Measurements from ENCODE around the gene PDP2.

Gene PDP2

DNA sequence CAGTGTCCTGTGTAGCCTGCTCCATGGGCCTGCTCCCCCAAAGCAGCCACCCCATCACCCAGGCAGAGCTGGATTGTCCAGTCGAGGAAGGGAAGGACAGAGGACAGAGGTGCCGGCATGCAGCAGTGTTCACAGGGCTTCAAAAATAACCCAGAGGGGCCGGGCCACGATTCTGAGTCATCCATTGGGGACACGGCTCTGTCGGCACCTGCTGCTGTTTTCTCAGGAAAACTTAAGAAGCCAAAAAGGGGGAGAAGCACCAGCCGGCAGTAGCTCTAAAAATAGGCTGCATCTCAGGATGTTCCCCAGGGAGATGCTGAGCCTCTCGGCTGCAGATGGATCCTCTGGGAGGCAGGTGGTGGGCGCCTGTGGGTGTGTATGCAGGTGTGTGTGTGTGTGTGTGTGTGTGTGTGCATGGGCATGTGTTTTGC is 34.5 kb upstream of the PDP2 start:
- no peak for DNase-seq (ENCODE audit: extremely low spot score)
- CTCF ChIA-PET = interaction anchor here (1.9 kb wide), 1 partner anchor 15 kb away, joined by 7 read pairs; the partner anchor contains the start of gene NAE1
- TF ChIP-seq ZNF384 (IDR thresholded peaks at IDR 0.05) = no peak
- no peak for TF ChIP-seq ELF4 (IDR thresholded peaks at IDR 0.05)
- TF ChIP-seq CTBP1 (IDR thresholded peaks at IDR 0.05; ENCODE audit: borderline replicate concordance) = no peak
- no peak for TF ChIP-seq BHLHE40 (IDR thresholded peaks at IDR 0.05; ENCODE audit: borderline replicate concordance)
- no peak for TF ChIP-seq TARDBP (IDR thresholded peaks at IDR 0.05)
- TF ChIP-seq SP1 (IDR thresholded peaks at IDR 0.05) = no peak
- POLR2A ChIA-PET = no interaction called here

DNA sequence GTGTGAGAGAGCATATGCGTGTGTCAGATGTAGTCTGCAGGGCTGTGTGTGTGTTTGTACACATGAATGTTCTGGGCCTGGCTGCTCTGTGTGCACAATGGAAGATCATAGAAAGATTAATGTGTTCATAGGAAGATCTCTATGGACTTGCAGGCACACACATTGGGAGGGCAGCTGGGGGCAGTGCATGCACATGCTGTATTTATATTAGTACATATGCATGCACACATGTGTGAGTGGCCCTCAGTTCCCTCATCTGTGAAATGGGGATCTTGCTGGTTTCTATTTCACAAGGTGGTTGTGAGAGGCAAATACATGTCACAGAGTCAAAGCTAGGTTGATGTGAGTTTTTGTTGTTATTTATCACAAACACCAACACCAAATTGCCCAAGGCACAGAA is 34.0 kb upstream of the PDP2 start:
- no peak for TF ChIP-seq LEF1 (IDR thresholded peaks at IDR 0.05; ENCODE audit: borderline replicate concordance)
- no peak for TF ChIP-seq CTBP1 (IDR thresholded peaks at IDR 0.05; ENCODE audit: borderline replicate concordance)
- TF ChIP-seq, protein P1, sequence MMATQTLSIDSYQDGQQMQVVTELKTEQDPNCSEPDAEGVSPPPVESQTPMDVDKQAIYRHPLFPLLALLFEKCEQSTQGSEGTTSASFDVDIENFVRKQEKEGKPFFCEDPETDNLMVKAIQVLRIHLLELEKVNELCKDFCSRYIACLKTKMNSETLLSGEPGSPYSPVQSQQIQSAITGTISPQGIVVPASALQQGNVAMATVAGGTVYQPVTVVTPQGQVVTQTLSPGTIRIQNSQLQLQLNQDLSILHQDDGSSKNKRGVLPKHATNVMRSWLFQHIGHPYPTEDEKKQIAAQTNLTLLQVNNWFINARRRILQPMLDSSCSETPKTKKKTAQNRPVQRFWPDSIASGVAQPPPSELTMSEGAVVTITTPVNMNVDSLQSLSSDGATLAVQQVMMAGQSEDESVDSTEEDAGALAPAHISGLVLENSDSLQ (IDR thresholded peaks at IDR 0.05) = no peak
- TF ChIP-seq BHLHE40 (IDR thresholded peaks at IDR 0.05; ENCODE audit: borderline replicate concordance) = no peak
- no peak for TF ChIP-seq TARDBP (IDR thresholded peaks at IDR 0.05)
- no peak for TF ChIP-seq L3MBTL2 (conservative IDR thresholded peaks at IDR 0.05)
- no peak for TF ChIP-seq FOXA1 (IDR thresholded peaks at IDR 0.05)
- TF ChIP-seq FOXM1 (IDR thresholded peaks at IDR 0.05; ENCODE audit: borderline replicate concordance) = no peak
- no peak for TF ChIP-seq NFRKB (IDR thresholded peaks at IDR 0.05)
- no peak for TF ChIP-seq FOXK2 (IDR thresholded peaks at IDR 0.05)
- TF ChIP-seq HDGF (IDR thresholded peaks at IDR 0.05; ENCODE audit: borderline replicate concordance) = no peak
- no peak for TF ChIP-seq SUZ12 (IDR thresholded peaks at IDR 0.05)
- no peak for TF ChIP-seq ELF4 (IDR thresholded peaks at IDR 0.05)
- TF ChIP-seq ARNT (IDR thresholded peaks at IDR 0.05) = no peak
- TF ChIP-seq SP1 (IDR thresholded peaks at IDR 0.05) = no peak
- ChIA-PET POLR2A (no interaction called here), CTCF (interaction anchor here (1.9 kb wide), 1 partner anchor 15 kb away, joined by 7 read pairs; the partner anchor contains the start of gene NAE1)
- DNase-seq (ENCODE audit: extremely low spot score) = no peak

DNA sequence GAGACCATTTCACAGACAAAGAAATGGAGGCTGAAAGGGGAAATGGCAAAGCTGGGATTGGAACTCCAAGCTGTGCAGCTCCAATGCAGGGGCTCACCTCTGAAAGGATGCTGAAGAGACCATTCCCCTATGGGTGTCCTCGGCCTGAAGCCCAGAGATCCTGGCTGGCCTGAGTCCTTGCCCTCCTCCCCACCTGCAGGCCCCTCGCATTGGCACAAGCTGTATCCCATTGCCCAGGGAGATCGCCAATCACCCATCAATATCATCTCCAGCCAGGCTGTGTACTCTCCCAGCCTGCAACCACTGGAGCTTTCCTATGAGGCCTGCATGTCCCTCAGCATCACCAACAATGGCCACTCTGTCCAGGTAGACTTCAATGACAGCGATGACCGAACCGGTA is 33.5 kb upstream of the PDP2 start:
- DNase-seq (ENCODE audit: extremely low spot score) = no peak
- ChIA-PET POLR2A (no interaction called here), CTCF (no interaction called here)
- TF ChIP-seq HDGF (IDR thresholded peaks at IDR 0.05; ENCODE audit: borderline replicate concordance) (no peak), SUZ12 (IDR thresholded peaks at IDR 0.05) (no peak), CTBP1 (IDR thresholded peaks at IDR 0.05; ENCODE audit: borderline replicate concordance) (no peak), BHLHE40 (IDR thresholded peaks at IDR 0.05; ENCODE audit: borderline replicate concordance) (no peak), FOXM1 (IDR thresholded peaks at IDR 0.05; ENCODE audit: borderline replicate concordance) (no peak), ARNT (IDR thresholded peaks at IDR 0.05) (no peak), LEF1 (IDR thresholded peaks at IDR 0.05; ENCODE audit: borderline replicate concordance) (no peak), NFRKB (IDR thresholded peaks at IDR 0.05) (no peak), TARDBP (IDR thresholded peaks at IDR 0.05) (no peak), SP1 (IDR thresholded peaks at IDR 0.05) (no peak), ZNF384 (IDR thresholded peaks at IDR 0.05) (no peak), ELF4 (IDR thresholded peaks at IDR 0.05) (no peak), FOXK2 (IDR thresholded peaks at IDR 0.05) (no peak), L3MBTL2 (conservative IDR thresholded peaks at IDR 0.05) (no peak), FOXA1 (IDR thresholded peaks at IDR 0.05) (no peak)
- TF ChIP-seq, protein P1 (IDR thresholded peaks at IDR 0.05) = no peak

DNA sequence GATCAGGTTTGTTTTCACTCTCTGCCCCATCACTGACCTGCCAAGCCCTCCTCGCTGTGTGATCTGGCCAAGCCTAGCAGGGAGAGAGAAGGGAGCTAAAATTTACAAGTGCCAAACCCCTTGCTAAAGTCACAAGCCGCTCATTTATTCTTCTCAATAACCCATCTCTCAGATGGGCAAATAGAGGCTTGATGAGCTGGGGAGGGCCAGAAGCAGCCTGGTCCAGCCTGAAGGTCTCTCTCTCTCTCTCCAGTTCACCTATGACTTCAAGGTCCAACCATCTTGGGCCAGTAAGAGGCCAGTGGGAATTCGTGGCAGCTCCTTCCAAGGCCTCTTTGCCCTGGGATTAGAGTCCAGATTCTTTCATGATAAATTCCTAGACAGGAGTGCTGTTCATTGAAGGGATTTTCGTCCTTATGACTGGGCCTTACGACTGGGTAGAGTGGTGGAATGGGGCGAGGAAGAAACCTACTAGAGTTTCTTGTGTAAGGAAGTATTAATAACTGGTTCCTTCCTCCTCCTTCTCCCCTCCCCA is 32.7 kb upstream of the PDP2 start:
- TF ChIP-seq ZNF384 (IDR thresholded peaks at IDR 0.05) = no peak
- no peak for TF ChIP-seq SUZ12 (IDR thresholded peaks at IDR 0.05)
- TF ChIP-seq FOXK2 (IDR thresholded peaks at IDR 0.05) = no peak
- TF ChIP-seq LEF1 (IDR thresholded peaks at IDR 0.05; ENCODE audit: borderline replicate concordance) = no peak
- TF ChIP-seq ELF4 (IDR thresholded peaks at IDR 0.05) = no peak
- TF ChIP-seq, protein P1 (IDR thresholded peaks at IDR 0.05) = no peak
- TF ChIP-seq NFRKB (IDR thresholded peaks at IDR 0.05) = no peak
- no peak for DNase-seq (ENCODE audit: extremely low spot score)
- ChIA-PET POLR2A (interaction anchor here (0.9 kb wide), 1 partner anchor 25 kb away, joined by 3 read pairs; no protein-coding TSS in a partner anchor), CTCF (no interaction called here)

DNA sequence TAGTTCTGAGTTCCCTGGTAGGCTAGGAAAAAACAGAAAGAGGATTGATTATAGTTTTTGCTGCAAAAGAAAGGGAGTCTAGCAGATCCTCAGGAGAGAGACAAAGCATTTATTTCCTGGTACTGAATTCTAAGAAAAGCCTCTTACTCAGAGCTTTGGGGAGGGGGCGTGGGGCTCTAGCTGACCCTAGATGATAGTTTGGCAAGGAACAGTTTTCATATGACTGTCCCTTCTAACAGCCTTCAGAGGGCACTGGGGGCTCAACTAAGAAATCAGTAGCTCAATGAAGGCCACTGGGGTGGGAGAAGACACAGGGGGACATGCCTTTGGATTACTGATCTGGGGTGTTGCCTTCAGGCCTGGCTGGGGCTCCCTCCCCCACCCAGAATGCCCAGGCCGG is 32.1 kb upstream of the PDP2 start:
- CTCF ChIA-PET = no interaction called here
- no peak for DNase-seq (ENCODE audit: extremely low spot score)
- POLR2A ChIA-PET = interaction anchor here (0.9 to 1.2 kb wide), 2 partner anchors 18 to 24 kb away, joined by 3 read pairs; partner anchors contain the start of gene NAE1
- TF ChIP-seq CTBP1 (IDR thresholded peaks at IDR 0.05; ENCODE audit: borderline replicate concordance) (no peak), FOXK2 (IDR thresholded peaks at IDR 0.05) (no peak), SUZ12 (IDR thresholded peaks at IDR 0.05) (no peak), FOXA1 (IDR thresholded peaks at IDR 0.05) (no peak), BHLHE40 (IDR thresholded peaks at IDR 0.05; ENCODE audit: borderline replicate concordance) (no peak), L3MBTL2 (conservative IDR thresholded peaks at IDR 0.05) (no peak), TARDBP (IDR thresholded peaks at IDR 0.05) (no peak), ZNF384 (IDR thresholded peaks at IDR 0.05) (no peak), SP1 (IDR thresholded peaks at IDR 0.05) (no peak), ARNT (IDR thresholded peaks at IDR 0.05) (no peak), HDGF (IDR thresholded peaks at IDR 0.05; ENCODE audit: borderline replicate concordance) (no peak), FOXM1 (IDR thresholded peaks at IDR 0.05; ENCODE audit: borderline replicate concordance) (no peak)

DNA sequence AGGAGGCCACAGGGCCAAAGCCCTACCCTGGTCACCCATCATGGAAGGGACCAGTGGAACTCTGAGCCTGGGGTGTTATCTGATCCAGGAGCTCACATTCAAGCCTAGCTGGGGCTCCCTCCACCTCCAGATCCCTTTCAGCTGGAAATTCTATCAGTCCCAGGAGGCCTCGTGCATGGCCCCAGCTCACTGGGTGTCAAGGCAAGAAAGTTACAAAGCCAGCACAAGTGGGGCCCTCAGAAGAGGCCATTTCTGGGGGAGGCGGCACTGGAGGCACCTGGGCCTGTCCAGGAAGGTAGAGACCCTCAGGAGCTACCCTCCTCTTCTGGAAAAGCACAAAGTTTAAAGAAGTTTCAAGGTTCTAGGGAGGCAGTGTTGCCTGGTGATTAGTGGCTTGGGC is 31.3 kb upstream of the PDP2 start:
- ChIA-PET POLR2A (interaction anchor here (1.2 to 1.6 kb wide), 2 partner anchors 12 to 19 kb away, joined by 3 to 4 read pairs; partner anchors contain the start of gene NAE1), CTCF (interaction anchor here (0.8 to 1.3 kb wide), 2 partner anchors 18 kb away, joined by 4 to 5 read pairs; partner anchors contain the start of gene NAE1)
- TF ChIP-seq FOXM1 (IDR thresholded peaks at IDR 0.05; ENCODE audit: borderline replicate concordance) = no peak
- no peak for TF ChIP-seq ZNF384 (IDR thresholded peaks at IDR 0.05)
- no peak for TF ChIP-seq ELF4 (IDR thresholded peaks at IDR 0.05)
- TF ChIP-seq SUZ12 (IDR thresholded peaks at IDR 0.05) = no peak
- TF ChIP-seq L3MBTL2 (conservative IDR thresholded peaks at IDR 0.05) = no peak
- TF ChIP-seq FOXK2 (IDR thresholded peaks at IDR 0.05) = no peak
- no peak for TF ChIP-seq LEF1 (IDR thresholded peaks at IDR 0.05; ENCODE audit: borderline replicate concordance)
- no peak for TF ChIP-seq BHLHE40 (IDR thresholded peaks at IDR 0.05; ENCODE audit: borderline replicate concordance)
- DNase-seq (ENCODE audit: extremely low spot score) = no peak
